K562 (cell line): Measurements from ENCODE around the gene MGAT1. TPM values are rescaled to one million over a fixed set of nuclear protein-coding genes. Genes with fewer than 3 reads are reported as not detected.

Experiments used
- ATAC-seq: fragments of 200-7000 bp; cut with Tn5 transposase; 3 replicates; pipeline ENCODE4 v1.9.1; 2020; ENCODE audit warnings: moderate library complexity
- BruUV-seq: library from RNA; stranded (reverse); fragments of 400-500 nt; replicated peaks from 2 replicates; lab custom pipeline; 2021; lab: Mats Ljungman, UMichigan
- CTCF ChIA-PET: fragments of 300-600 bp; formaldehyde crosslinking; extraction: SDS; loops from one replicate; lab custom pipeline; 2021; ENCODE audit warnings: low intra/inter-chr PET ratio; lab: Yijun Ruan, JAX
- POLR2A ChIA-PET: fragments of 300-600, 350-650 bp; sonication (Branson Sonifier 250); formaldehyde crosslinking; extraction: SDS; loops from one replicate; lab custom pipeline; 2021; ENCODE audit warnings: antibody characterized with exemption, inconsistent platforms; lab: Yijun Ruan, JAX
- DNase-seq, 4 experiments: peaks; one replicate each; pipeline versions ENCODE4 v3.0.0 to v3.0.0-alpha.2; 2011 to 2018; ENCODE audit warnings: low spot score in 3 of 4, mixed read lengths in 3 of 4; ENCODE audit errors: extremely low read depth in 1 of 4
- FAIRE-seq: peaks from 2 replicates; lab custom pipeline; 2011; peaks lifted over from hg19 to GRCh38; lab: Jason Lieb, UNC
- H2AFZ ChIP-seq: 2 replicates; pipeline ENCODE4 v1.6.0; 2011; ENCODE audit warnings: low read depth, low read length, control low read depth, inconsistent platforms
- H3K27ac ChIP-seq: fragments of 200-600 bp; 3 replicates; pipeline ENCODE4 v1.8.0; 2011; ENCODE audit warnings: low read depth, mild to moderate bottlenecking, control low read depth, inconsistent platforms, low read length, moderate library complexity, mixed read lengths; ENCODE audit errors: extremely low read depth
- H3K27me3 ChIP-seq, 2 experiments: fragments of 300-600 bp in 1 of 2; 2 replicates in 1 of 2; 3 replicates in 1 of 2; pipeline versions ENCODE4 v1.6.0 to v1.8.0; 2011; ENCODE audit warnings: inconsistent platforms in 2 of 2, low read length in 2 of 2, mild to moderate bottlenecking in 1 of 2, mixed read lengths in 1 of 2, moderate library complexity in 1 of 2; ENCODE audit not compliant: control insufficient read depth in 2 of 2, insufficient read depth in 2 of 2
- H3K36me3 ChIP-seq: fragments of 300-600 bp; 3 replicates; pipeline ENCODE4 v1.8.0; 2011; ENCODE audit warnings: mild to moderate bottlenecking, low read length, inconsistent platforms; ENCODE audit not compliant: control insufficient read depth, insufficient read depth
- H3K4me1 ChIP-seq, 2 experiments: fragments of 200-600 bp in 1 of 2; replicated peaks in 1 of 2; 2 replicates in 1 of 2; 3 replicates in 1 of 2; pipeline versions ENCODE4 v1.5.1 to v1.8.0; 2011; ENCODE audit warnings: inconsistent platforms in 2 of 2, low read length in 2 of 2, mild to moderate bottlenecking in 1 of 2, mixed read lengths in 1 of 2, moderate library complexity in 1 of 2; ENCODE audit not compliant: control insufficient read depth in 2 of 2, insufficient read depth in 2 of 2
- H3K4me2 ChIP-seq: 2 replicates; pipeline ENCODE4 v1.6.1; 2011; ENCODE audit warnings: low read length, control low read depth, inconsistent platforms, mixed read lengths; ENCODE audit not compliant: insufficient read depth
- H3K4me3 ChIP-seq: fragments of 200-600 bp; sonication (generic), shearing (Covaris generic); 2 replicates; pipeline ENCODE4 v1.5.1; 2016; ENCODE audit warnings: control low read depth, inconsistent platforms
- H3K79me2 ChIP-seq: fragments of 200-600 bp; 3 replicates; pipeline ENCODE4 v1.8.0; 2011; ENCODE audit warnings: low read length, inconsistent platforms; ENCODE audit not compliant: control insufficient read depth, insufficient read depth
- H3K9ac ChIP-seq, 2 experiments: 2 replicates each; pipeline versions ENCODE4 v1.6.0 to v1.6.1; 2011; ENCODE audit warnings: low read depth in 2 of 2, low read length in 2 of 2, control low read depth in 1 of 2, inconsistent platforms in 1 of 2, mild to moderate bottlenecking in 1 of 2, mixed read lengths in 1 of 2; ENCODE audit not compliant: insufficient read depth in 1 of 2
- H3K9me1 ChIP-seq: one replicate; pipeline ENCODE4 v1.6.0; 2011; ENCODE audit warnings: inconsistent platforms, mild to moderate bottlenecking, low read length, moderate library complexity; ENCODE audit not compliant: control insufficient read depth, insufficient read depth
- H3K9me3 ChIP-seq: replicated peaks from 2 replicates; pipeline ENCODE4 v1.5.1; 2011; ENCODE audit warnings: low read depth, low read length, inconsistent platforms; ENCODE audit not compliant: control insufficient read depth, insufficient read depth
- H4K20me1 ChIP-seq: replicated peaks from 2 replicates; pipeline ENCODE4 v1.6.1; 2011; ENCODE audit warnings: low read length, inconsistent platforms, mixed read lengths; ENCODE audit not compliant: control insufficient read depth, insufficient read depth
- KLF10 ChIP-seq: fragments of 250-450 bp; sonication (Bioruptor Pico); IDR thresholded peaks from 2 replicates; pipeline ENCODE4 v1.6.1; 2021; ENCODE audit warnings: matching md5 sums
- NFIC ChIP-seq: fragments of 450-650 bp; IDR thresholded peaks from 2 replicates; pipeline ENCODE4 v1.6.1; 2017; ENCODE audit warnings: mild to moderate bottlenecking, inconsistent platforms
- ZNF23 ChIP-seq: fragments of 250-450 bp; sonication (Bioruptor Pico); IDR thresholded peaks from 2 replicates; pipeline ENCODE4 v1.4.0; 2020; ENCODE audit warnings: mild to moderate bottlenecking
- ZNF232 ChIP-seq: sonication (generic); formaldehyde crosslinking; IDR thresholded peaks from 2 replicates; pipeline ENCODE4 v1.8.0; 2022; ENCODE audit warnings: mild to moderate bottlenecking, missing genetic modification reagents
- ZNF282 ChIP-seq: sonication (generic); formaldehyde crosslinking; IDR thresholded peaks from 2 replicates; pipeline ENCODE4 v1.8.1; 2023; ENCODE audit warnings: missing genetic modification reagents
- WGBS: fragments of 100-300 bp; shearing (Covaris generic); methylation state at CpG from one replicate; pipeline ENCODE4 v1.1.6; 2016; ENCODE audit warnings: low coverage, mixed read lengths; ENCODE audit not compliant: insufficient coverage; ENCODE audit errors: missing lambda C conversion rate; 5-methylcytosine and 5-hydroxymethylcytosine counted together
- in situ Hi-C: fragments of 300-500 bp; cut with MboI; formaldehyde crosslinking; loops from 4 replicates; pipeline ENCODE4 v1.15.0; 2018; ENCODE audit warnings: inconsistent platforms, mixed read lengths
- intact Hi-C: fragments of 100-400 bp; cut with micrococcal nuclease; formaldehyde crosslinking; loops from 2 replicates; pipeline ENCODE4 v1.14.2; 2022
- polyA plus RNA-seq, 8 experiments: library from polyadenylated mRNA; depleted of rRNA in 4 of 8; stranded (reverse) in 5 of 8; unstranded in 3 of 8; fragments of >200 nt; fragmentation: Nextera tagmentation in 2 of 8; fragmentation: Illumina TruSeq in 1 of 8; extraction: Ambion mirVana in 2 of 8; extraction: Trizol in 1 of 8; gene quantifications; 2 replicates each; pipeline versions ENCODE4 v1.2.1 to v1.2.3, GENCODE V29; 2011 to 2014; ENCODE audit warnings: inconsistent platforms in 1 of 8, missing spikeins in 1 of 8
- total RNA-seq, 7 experiments: library from RNA; depleted of rRNA in 6 of 7; stranded (reverse); fragments of >200 nt in 6 of 7; fragmentation: Illumina TruSeq in 2 of 7; extraction: Trizol in 2 of 7; gene quantifications; 2 replicates each; pipeline versions ENCODE4 v1.2.1 to v1.2.3, GENCODE V29; 2011 to 2021; ENCODE audit warnings: low replicate concordance in 1 of 7
- TF ChIP-seq, protein P1 (sequence below): sonication (generic); formaldehyde crosslinking; IDR thresholded peaks from 2 replicates; pipeline ENCODE4 v1.8.1; 2023; ENCODE audit warnings: mild to moderate bottlenecking, missing genetic modification reagents

MGAT1 gene
- total and polyA plus RNA-seq, 9 of the 15 experiments (the other 6 are each of a cell fraction or from before 2014, with no cell fraction given) = 3.9 to 82.7 (median 44.5) TPM

DNA sequence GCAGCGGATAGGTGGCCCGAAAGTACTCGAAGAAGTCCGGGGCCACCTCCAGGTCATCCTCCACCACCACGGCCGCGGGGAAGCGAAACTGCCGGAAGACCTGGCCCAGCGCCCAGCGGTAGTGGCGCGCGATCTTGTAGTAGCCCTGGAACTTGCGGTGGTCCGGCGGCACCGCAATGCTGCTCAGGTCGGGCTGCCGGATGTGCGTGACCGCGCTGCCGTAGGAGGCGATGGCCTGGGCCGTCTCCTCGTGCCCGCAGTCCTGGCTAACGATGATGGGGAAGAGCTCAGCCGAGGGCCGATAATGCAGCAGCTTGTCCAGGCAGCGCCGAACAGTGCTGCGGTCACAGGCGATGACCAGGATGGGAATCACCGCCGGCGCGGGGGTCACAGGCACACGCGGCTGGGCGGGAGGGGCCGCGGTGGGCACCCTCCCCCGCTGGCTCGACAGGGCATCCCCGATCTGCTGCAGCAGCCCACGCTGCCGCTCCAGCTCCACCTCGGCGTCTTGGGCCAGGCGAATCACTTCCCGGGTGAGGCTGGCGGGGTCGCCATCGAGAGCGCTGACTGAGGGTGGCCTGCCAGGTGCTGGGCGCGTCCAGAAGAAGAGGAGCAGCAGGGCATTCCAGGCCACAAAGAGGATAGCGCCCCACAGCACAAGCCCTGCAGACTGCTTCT, 10.2 kb downstream of the MGAT1 start (continued):
- no peak for TF ChIP-seq ZNF232
- TF ChIP-seq, protein P1, sequence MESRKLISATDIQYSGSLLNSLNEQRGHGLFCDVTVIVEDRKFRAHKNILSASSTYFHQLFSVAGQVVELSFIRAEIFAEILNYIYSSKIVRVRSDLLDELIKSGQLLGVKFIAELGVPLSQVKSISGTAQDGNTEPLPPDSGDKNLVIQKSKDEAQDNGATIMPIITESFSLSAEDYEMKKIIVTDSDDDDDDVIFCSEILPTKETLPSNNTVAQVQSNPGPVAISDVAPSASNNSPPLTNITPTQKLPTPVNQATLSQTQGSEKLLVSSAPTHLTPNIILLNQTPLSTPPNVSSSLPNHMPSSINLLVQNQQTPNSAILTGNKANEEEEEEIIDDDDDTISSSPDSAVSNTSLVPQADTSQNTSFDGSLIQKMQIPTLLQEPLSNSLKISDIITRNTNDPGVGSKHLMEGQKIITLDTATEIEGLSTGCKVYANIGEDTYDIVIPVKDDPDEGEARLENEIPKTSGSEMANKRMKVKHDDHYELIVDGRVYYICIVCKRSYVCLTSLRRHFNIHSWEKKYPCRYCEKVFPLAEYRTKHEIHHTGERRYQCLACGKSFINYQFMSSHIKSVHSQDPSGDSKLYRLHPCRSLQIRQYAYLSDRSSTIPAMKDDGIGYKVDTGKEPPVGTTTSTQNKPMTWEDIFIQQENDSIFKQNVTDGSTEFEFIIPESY (CRISPR knock-in tag) = peak; percentile 42; the same call in 1 of the 2 replicates
- 0 out of 2 replicates have a peak, but pooled peaks have one; percentile 10 for TF ChIP-seq NFIC
- no peak for TF ChIP-seq ZNF23
- TF ChIP-seq ZNF282 (CRISPR knock-in tag) = no peak

DNA sequence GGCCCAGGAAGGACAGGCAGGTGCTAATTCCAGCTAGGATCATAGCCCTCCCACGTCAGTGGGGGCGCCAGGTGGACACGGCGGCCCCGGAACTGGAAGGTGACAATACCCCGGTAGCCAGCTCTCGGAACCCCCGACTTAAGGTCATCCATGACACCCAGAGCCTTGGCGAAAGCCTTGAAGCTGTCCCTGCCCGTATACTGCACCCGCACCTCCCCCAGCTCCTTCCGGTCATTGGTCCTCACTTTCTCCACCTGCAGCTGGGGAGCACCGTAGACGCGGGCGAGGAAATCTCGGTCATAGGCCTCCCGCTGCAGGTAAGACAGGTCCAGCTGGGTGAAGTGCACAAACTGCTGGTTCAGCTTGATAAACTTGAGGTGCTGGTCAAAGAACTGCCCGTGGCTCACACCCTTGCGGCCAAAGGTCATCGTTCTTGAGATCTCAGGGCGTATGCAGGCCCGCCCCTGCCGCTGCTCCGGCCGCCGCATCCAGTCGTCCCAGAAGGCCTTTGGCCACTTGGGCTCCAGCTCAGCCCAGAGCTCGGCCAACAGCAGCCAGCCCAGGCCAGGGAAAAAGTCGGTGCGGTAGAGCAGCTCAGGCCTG, 10.9 kb downstream of the MGAT1 start:
- Histone ChIP-seq H3K36me3 (peaks cover 60% of the 10 kb centered on the region), H3K9me1 (no peaks in the 10 kb centered on the region), H3K27me3 (no peaks in the 10 kb centered on the region), H3K4me3 (no peak overlapping the region), H3K4me2 (no peak overlapping the region), H3K9me3 (no peaks in the 10 kb centered on the region), H3K79me2 (peaks cover 44% of the 10 kb centered on the region), H2AFZ (no peak overlapping the region), H3K4me1 (peaks cover 0 to 24% of the 10 kb centered on the region in 2 experiments; a peak in 1 of 5 replicates), H3K9ac (no peak overlapping the region; a peak in 1 of 4 replicates), H3K27ac (no peak overlapping the region), H4K20me1 (no peaks in the 10 kb centered on the region)
- CTCF ChIA-PET = no interaction called here
- FAIRE-seq (no peak), DNase-seq (no peak), ATAC-seq (no peak)
- 94% methylated on average over 25 of the region's 31 CpGs for WGBS
- in situ Hi-C loops (no loop called here), intact Hi-C loops (no loop called here)
- TF ChIP-seq KLF10 (CRISPR knock-in tag) = no peak
- TF ChIP-seq, protein P1 (CRISPR knock-in tag) = peak; percentile 10; the same call in 1 of the 2 replicates
- POLR2A ChIA-PET = interaction anchor here (0.5 to 1.2 kb wide), 6 partner anchors 9 to 383 kb away, joined by 3 to 4 read pairs (median 3); no protein-coding TSS in a partner anchor
- no TSS peak for BruUV-seq
